HUES64 (cell line): Measurements from ENCODE around the gene STOM.

Experiments
- H3K27ac ChIP-seq: 2 replicates; pipeline ENCODE4 v1.7.0; 2013; ENCODE audit warnings: low read depth, low read length, inconsistent platforms
- H3K27me3 ChIP-seq: 2 replicates; pipeline ENCODE4 v1.6.1; 2013; ENCODE audit warnings: mild to moderate bottlenecking, low read length; ENCODE audit not compliant: insufficient read depth
- H3K36me3 ChIP-seq: 2 replicates; pipeline ENCODE4 v1.6.1; 2013; ENCODE audit warnings: mild to moderate bottlenecking, low read length; ENCODE audit not compliant: insufficient read depth
- H3K4me1 ChIP-seq: 2 replicates; pipeline ENCODE4 v1.6.1; 2013; ENCODE audit warnings: mild to moderate bottlenecking, low read length, moderate library complexity; ENCODE audit not compliant: insufficient read depth
- H3K4me3 ChIP-seq: 2 replicates; pipeline ENCODE4 v1.5.1; 2013; ENCODE audit warnings: mild to moderate bottlenecking, low read length, moderate library complexity
- H3K9ac ChIP-seq: 2 replicates; pipeline ENCODE4 v1.6.1; 2013; ENCODE audit warnings: mild to moderate bottlenecking, low read depth, low read length
- H3K9me3 ChIP-seq: 2 replicates; pipeline ENCODE4 v1.6.1; 2013; ENCODE audit warnings: low read depth, low read length; ENCODE audit not compliant: insufficient read depth
- WGBS: fragments of 150-250, 120-280 bp; methylation state at CpG from one replicate; pipeline ENCODE4 v1.1.7; 2013; ENCODE audit warnings: missing lambda C conversion rate; 5-methylcytosine and 5-hydroxymethylcytosine counted together

STOM gene

GRCh38 chr9:121359351-121360294 lies 10.4 kb downstream of the STOM start:
- WGBS, result 81% methylated on average over 2 of the region's 3 CpGs
- H3K9ac ChIP-seq, result no peak overlapping the region

DNA sequence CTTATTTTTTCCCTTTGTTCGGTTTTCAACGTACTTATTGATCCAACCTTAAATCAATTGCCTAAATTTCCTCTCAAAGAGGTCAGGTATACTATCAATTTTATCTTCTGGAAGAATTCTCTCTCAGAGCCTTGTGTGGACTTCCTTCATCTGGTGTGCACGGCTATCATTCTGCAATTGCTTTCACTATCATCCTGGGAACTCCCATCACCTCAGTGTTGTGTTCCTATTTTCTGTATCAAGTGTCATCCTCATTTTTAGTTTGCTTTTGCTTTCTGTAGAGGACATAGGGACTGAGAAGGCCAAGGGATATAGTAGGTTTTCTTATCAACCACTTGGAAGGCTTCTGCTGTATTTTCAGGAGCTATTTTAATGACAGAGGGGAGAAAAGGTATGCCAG lies 11.3 kb downstream of the STOM start:
- Histone ChIP-seq H3K4me1 (peaks cover 14% of the 10 kb centered on the region), H3K4me3 (no peak overlapping the region), H3K9ac (no peak overlapping the region), H3K27ac (no peak overlapping the region), H3K36me3 (peaks cover 11% of the 10 kb centered on the region), H3K27me3 (no peaks in the 10 kb centered on the region), H3K9me3 (no peaks in the 10 kb centered on the region)
- 87% methylated on average over 3 of the region's 3 CpGs for WGBS

More at GRCh38 chr9:121359351-121360294, 10.4 kb downstream of the STOM start:
- H3K4me3 ChIP-seq, result no peak overlapping the region
- peaks cover 20% of the 10 kb centered on the region for H3K4me1 ChIP-seq
- no peak overlapping the region for H3K27ac ChIP-seq
- H3K36me3 ChIP-seq, result peaks cover 2% of the 10 kb centered on the region; the same call in 1 of the 2 replicates
- H3K27me3 ChIP-seq, result no peaks in the 10 kb centered on the region
- H3K9me3 ChIP-seq, result no peaks in the 10 kb centered on the region

DNA sequence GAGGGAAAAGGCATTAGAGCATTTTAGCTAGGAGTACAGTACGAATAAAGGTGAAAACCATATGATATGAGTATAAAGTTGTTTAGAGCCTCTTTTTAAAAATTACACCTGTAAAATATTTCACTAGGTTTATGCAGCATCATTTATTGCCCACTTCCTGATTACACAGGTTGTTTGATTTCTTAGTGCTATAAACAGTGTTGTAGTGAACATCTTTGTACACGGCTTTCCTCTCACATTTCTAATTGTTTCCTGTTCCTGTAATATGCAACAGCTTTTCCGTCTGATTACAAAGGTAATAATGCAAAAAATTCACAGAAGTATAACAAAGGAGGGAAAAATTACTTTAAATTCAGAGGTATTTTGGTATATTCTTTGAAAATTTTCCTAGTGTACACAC lies 13.0 kb downstream of the STOM start:
- H3K4me3 ChIP-seq, result no peak overlapping the region
- no peak overlapping the region for H3K9ac ChIP-seq
- H3K36me3 ChIP-seq, result peaks cover 25% of the 10 kb centered on the region
- H3K27me3 ChIP-seq, result no peaks in the 10 kb centered on the region
- no peak overlapping the region for H3K27ac ChIP-seq
- H3K9me3 ChIP-seq, result no peaks in the 10 kb centered on the region
- 100% methylated on average over 1 of the region's 3 CpGs for WGBS
- peaks cover 8% of the 10 kb centered on the region; the same call in 1 of the 2 replicates for H3K4me1 ChIP-seq

DNA sequence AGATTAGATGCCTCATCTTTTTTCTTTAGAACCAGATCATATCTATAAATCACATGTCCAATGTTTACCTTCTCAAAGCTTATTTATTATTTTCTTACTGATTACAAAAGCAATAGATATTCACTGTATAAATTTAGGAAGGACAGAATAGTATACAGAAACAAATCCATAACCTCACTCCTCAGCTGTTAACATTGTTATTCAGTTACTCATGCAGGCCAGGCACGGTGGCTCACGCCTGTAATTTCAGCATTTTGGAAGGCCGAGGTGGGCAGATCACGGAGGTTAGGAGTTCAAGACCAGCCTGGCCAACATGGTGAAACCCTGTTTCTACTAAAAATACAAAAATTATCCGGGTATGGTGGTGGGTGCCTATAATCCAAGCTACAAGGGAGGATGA lies 15.3 kb downstream of the STOM start:
- H3K4me3 ChIP-seq, result no peak overlapping the region
- H3K9ac ChIP-seq, result no peak overlapping the region
- H3K36me3 ChIP-seq, result peaks cover 39% of the 10 kb centered on the region
- H3K27me3 ChIP-seq, result no peaks in the 10 kb centered on the region
- H3K4me1 ChIP-seq, result peaks cover 8% of the 10 kb centered on the region; the same call in 1 of the 2 replicates
- WGBS, result 93% methylated on average over 5 of the region's 5 CpGs
- no peak overlapping the region for H3K27ac ChIP-seq
- no peaks in the 10 kb centered on the region for H3K9me3 ChIP-seq

- Histone ChIP-seq H3K27me3 (no peaks in the 10 kb centered on the region), H3K36me3 (peaks cover 41% of the 10 kb centered on the region), H3K9me3 (no peaks in the 10 kb centered on the region), H3K4me1 (peaks cover 8% of the 10 kb centered on the region; the same call in 1 of the 2 replicates), H3K9ac (no peak overlapping the region), H3K27ac (no peak overlapping the region), H3K4me3 (no peak overlapping the region)
- 93% methylated on average over 5 of the region's 5 CpGs for WGBS
Observed at GRCh38 chr9:121354141-121354540, 15.9 kb downstream of the STOM start.

DNA sequence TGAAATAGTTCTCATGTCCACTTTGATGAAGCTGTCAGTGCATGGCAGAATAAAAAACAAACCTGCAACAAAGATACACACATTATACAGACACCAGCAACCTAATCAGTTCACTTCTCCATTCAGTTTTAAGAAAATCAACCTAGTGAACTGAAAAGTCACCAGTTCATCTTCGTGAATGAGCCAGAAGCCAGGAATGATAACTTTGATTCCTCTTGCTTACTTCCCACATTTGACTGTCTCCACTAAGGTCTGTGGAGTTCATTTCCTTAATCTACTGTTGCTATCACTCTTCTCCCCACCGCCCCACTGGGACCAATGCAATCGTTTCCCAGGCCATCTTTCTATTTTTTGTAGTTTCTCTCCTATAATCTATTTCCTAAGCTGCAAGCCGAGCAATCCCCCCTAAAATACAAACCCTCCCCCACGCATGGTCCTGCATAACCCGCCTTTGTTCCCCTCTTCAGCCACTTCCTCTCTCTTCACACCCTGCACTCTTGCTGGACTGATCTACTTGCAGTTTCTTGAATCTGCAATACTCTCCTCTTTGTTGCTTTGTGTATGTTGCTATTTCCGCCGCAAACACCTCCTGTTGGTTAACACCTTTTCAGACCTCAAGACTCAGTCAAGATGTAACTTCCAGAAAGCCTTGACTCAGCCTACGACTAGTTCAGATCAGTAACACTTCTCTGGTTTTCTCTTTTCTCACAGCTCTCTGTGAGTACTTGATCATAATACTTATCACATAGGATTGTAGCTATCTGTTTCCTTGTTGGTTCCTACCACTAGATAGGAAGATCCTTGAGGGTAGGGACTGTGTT lies 16.6 kb downstream of the STOM start:
- 76% methylated on average over 9 of the region's 9 CpGs for WGBS
- H3K9me3 ChIP-seq, result no peaks in the 10 kb centered on the region
- H3K4me1 ChIP-seq, result peaks cover 8% of the 10 kb centered on the region; the same call in 1 of the 2 replicates
- H3K27ac ChIP-seq, result no peak overlapping the region
- H3K4me3 ChIP-seq, result no peak overlapping the region
- H3K27me3 ChIP-seq, result no peaks in the 10 kb centered on the region
- H3K9ac ChIP-seq, result no peak overlapping the region
- peaks cover 48% of the 10 kb centered on the region for H3K36me3 ChIP-seq

DNA sequence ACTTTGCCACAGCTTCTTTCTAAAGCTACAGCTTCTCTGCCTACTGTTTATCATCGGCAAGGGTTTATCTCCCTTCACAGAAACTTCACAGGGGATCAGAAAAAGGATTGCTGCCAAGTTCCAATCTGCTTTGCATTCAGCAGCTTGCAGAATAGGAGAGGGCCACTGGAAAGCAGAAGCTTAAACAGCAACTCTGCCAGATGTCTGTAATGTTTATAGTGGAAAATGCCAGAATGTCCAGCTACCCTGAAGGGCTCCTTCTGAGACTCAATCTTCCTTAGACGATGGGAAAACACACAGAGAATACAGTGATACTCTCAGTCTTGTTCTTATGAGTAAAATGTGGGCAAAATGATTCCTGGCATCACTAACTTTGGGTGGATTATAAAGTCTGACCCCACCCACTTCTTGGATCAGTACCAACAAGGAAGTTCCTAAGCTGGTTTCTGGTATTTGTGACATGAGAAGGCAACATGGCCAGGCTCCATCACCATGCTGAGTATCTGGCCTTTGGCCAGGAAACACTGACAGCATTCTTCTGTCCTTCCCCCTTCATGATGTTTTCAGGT lies 19.0 kb downstream of the STOM start:
- peaks cover 8% of the 10 kb centered on the region; the same call in 1 of the 2 replicates for H3K4me1 ChIP-seq
- no peak overlapping the region for H3K9ac ChIP-seq
- H3K4me3 ChIP-seq, result no peak overlapping the region
- WGBS, result 84% methylated on average over 2 of the region's 2 CpGs
- H3K9me3 ChIP-seq, result no peaks in the 10 kb centered on the region
- H3K27me3 ChIP-seq, result no peaks in the 10 kb centered on the region
- no peak overlapping the region for H3K27ac ChIP-seq
- H3K36me3 ChIP-seq, result peaks cover 72% of the 10 kb centered on the region

- H3K27ac ChIP-seq, result no peak overlapping the region
- H3K9ac ChIP-seq, result no peak overlapping the region
- no peak overlapping the region for H3K4me3 ChIP-seq
- WGBS, result 100% methylated on average over 1 of the region's 1 CpG
- H3K36me3 ChIP-seq, result peaks cover 78% of the 10 kb centered on the region
- no peaks in the 10 kb centered on the region for H3K27me3 ChIP-seq
- H3K4me1 ChIP-seq, result peaks cover 8% of the 10 kb centered on the region; the same call in 1 of the 2 replicates
- H3K9me3 ChIP-seq, result no peaks in the 10 kb centered on the region
Observed at GRCh38 chr9:121350036-121350435, 20.0 kb downstream of the STOM start.

- H3K4me1 ChIP-seq, result peaks cover 8% of the 10 kb centered on the region; the same call in 1 of the 2 replicates
- H3K9me3 ChIP-seq, result no peaks in the 10 kb centered on the region
- H3K9ac ChIP-seq, result no peak overlapping the region
- H3K27me3 ChIP-seq, result no peaks in the 10 kb centered on the region
- WGBS, result 87% methylated on average over 7 of the region's 8 CpGs
- no peak overlapping the region for H3K4me3 ChIP-seq
- peaks cover 73% of the 10 kb centered on the region for H3K36me3 ChIP-seq
- H3K27ac ChIP-seq, result no peak overlapping the region
Observed at GRCh38 chr9:121349009-121349408, 21.0 kb downstream of the STOM start.

- Histone ChIP-seq H3K9ac (no peak overlapping the region), H3K36me3 (peaks cover 66% of the 10 kb centered on the region), H3K9me3 (no peaks in the 10 kb centered on the region), H3K4me3 (no peak overlapping the region), H3K27ac (no peak overlapping the region), H3K4me1 (0 out of 2 replicates have a peak, but pooled peaks cover under 1% of the 10 kb centered on the region), H3K27me3 (no peaks in the 10 kb centered on the region)
- WGBS, result 83% methylated on average over 3 of the region's 3 CpGs
Observed at GRCh38 chr9:121348221-121348620, 21.8 kb downstream of the STOM start.
